Measurements from ENCODE around the gene NRXN3.

NRXN3 gene

GRCh38 chr14:79665556-79665955 lies 1495.4 kb downstream of the NRXN3 start:
- Histone ChIP-seq H3K4me3 (ENCODE audit: low read depth, low read length) (no peak overlapping the region), H3K4me1 (ENCODE audit: control insufficient read depth, insufficient read depth, low read length) (no peaks in the 10 kb centered on the region), H3K9me3 (ENCODE audit: control insufficient read depth, insufficient read depth, low read depth, low read length) (no peaks in the 10 kb centered on the region), H3K36me3 (ENCODE audit: control insufficient read depth in 2 of 2, insufficient read depth in 1 of 2, low read length in 2 of 2) (peaks cover 0 to 4% of the 10 kb centered on the region in 2 experiments; a peak in 2 of 3 replicates), H3K27ac (ENCODE audit: extremely low read depth, low read depth, low read length) (no peak overlapping the region)
- CTCF ChIA-PET: no interaction called here
- POLR2A ChIA-PET: no interaction called here
- no peak for TF ChIP-seq ZBTB26 (tag by site-specific recombination; optimal IDR thresholded peaks at IDR 0.05)

- ChIA-PET POLR2A (no interaction called here), CTCF (no interaction called here)
- Histone ChIP-seq H3K4me3 (ENCODE audit: low read depth, low read length) (no peak overlapping the region), H3K36me3 (ENCODE audit: control insufficient read depth in 2 of 2, insufficient read depth in 1 of 2, low read length in 2 of 2) (peaks cover 0 to 4% of the 10 kb centered on the region in 2 experiments; a peak in 2 of 3 replicates), H3K27ac (ENCODE audit: extremely low read depth, low read depth, low read length) (no peak overlapping the region), H3K9me3 (ENCODE audit: control insufficient read depth, insufficient read depth, low read depth, low read length) (no peaks in the 10 kb centered on the region), H3K4me1 (ENCODE audit: control insufficient read depth, insufficient read depth, low read length) (no peaks in the 10 kb centered on the region)
- TF ChIP-seq IKZF3 (tag by site-specific recombination; IDR thresholded peaks at IDR 0.05) (no peak), ZNF558 (tag by site-specific recombination; IDR thresholded peaks at IDR 0.05) (no peak), ZNF335 (tag by site-specific recombination; conservative IDR thresholded peaks at IDR 0.05) (no peak), PRDM2 (tag by site-specific recombination; IDR thresholded peaks at IDR 0.05; ENCODE audit: borderline replicate concordance) (no peak), MYNN (tag by site-specific recombination; IDR thresholded peaks at IDR 0.05; ENCODE audit: borderline replicate concordance) (no peak), ZFP41 (tag by site-specific recombination; IDR thresholded peaks at IDR 0.05; ENCODE audit: borderline replicate concordance) (no peak), ZSCAN18 (tag by site-specific recombination; IDR thresholded peaks at IDR 0.05) (no peak), ZBTB44 (tag by site-specific recombination; IDR thresholded peaks at IDR 0.05) (no peak), ZFP37 (tag by site-specific recombination; IDR thresholded peaks at IDR 0.05) (no peak), ZNF791 (tag by site-specific recombination; IDR thresholded peaks at IDR 0.05) (no peak)
Observed at GRCh38 chr14:79668951-79669350, 1498.8 kb downstream of the NRXN3 start.

GRCh38 chr14:79670811-79671210 lies 1500.6 kb downstream of the NRXN3 start:
- H3K4me3 ChIP-seq (ENCODE audit: low read depth, low read length): no peak overlapping the region
- H3K4me1 ChIP-seq (ENCODE audit: control insufficient read depth, insufficient read depth, low read length): no peaks in the 10 kb centered on the region
- TF ChIP-seq MZF1 (tag by site-specific recombination; IDR thresholded peaks at IDR 0.05; ENCODE audit: borderline replicate concordance) (peak; percentile 37; the same call in 1 of the 2 replicates), ZNF24 (tag by site-specific recombination; IDR thresholded peaks at IDR 0.05) (no peak)
- ChIA-PET CTCF (no interaction called here), POLR2A (no interaction called here)
- H3K9me3 ChIP-seq (ENCODE audit: control insufficient read depth, insufficient read depth, low read depth, low read length): no peaks in the 10 kb centered on the region
- H3K27ac ChIP-seq (ENCODE audit: extremely low read depth, low read depth, low read length): no peak overlapping the region
- no peaks in the 10 kb centered on the region; a peak in 1 of 3 replicates for H3K36me3 ChIP-seq (ENCODE audit: control insufficient read depth in 2 of 2, insufficient read depth in 1 of 2, low read length in 2 of 2)
